Gastroesophageal sphincter (tissue), 3 donors: ENCODE results near the gene PUS1.

Experiments
- EP300 ChIP-seq: sonication (generic); formaldehyde crosslinking; IDR thresholded peaks from one replicate; pipeline ENCODE4 v1.6.1; 2017; ENCODE audit warnings: antibody characterized with exemption, mild to moderate bottlenecking
- POLR2AphosphoS5 ChIP-seq: sonication (generic); formaldehyde crosslinking; IDR thresholded peaks from one replicate; pipeline ENCODE4 v1.6.1; 2017; ENCODE audit warnings: antibody characterized with exemption
- TF ChIP-seq, protein P1 (sequence below), 4 experiments: fragments of 200-600 bp in 2 of 4; fragments of 450-650 bp in 2 of 4; sonication (generic) in 1 of 4; IDR thresholded peaks; one replicate each; pipeline ENCODE4 v1.5.1; 2017 to 2019; ENCODE audit warnings: antibody characterized with exemption in 4 of 4, mild to moderate bottlenecking in 2 of 4, moderate library complexity in 2 of 4

- TF ChIP-seq, protein P1, sequence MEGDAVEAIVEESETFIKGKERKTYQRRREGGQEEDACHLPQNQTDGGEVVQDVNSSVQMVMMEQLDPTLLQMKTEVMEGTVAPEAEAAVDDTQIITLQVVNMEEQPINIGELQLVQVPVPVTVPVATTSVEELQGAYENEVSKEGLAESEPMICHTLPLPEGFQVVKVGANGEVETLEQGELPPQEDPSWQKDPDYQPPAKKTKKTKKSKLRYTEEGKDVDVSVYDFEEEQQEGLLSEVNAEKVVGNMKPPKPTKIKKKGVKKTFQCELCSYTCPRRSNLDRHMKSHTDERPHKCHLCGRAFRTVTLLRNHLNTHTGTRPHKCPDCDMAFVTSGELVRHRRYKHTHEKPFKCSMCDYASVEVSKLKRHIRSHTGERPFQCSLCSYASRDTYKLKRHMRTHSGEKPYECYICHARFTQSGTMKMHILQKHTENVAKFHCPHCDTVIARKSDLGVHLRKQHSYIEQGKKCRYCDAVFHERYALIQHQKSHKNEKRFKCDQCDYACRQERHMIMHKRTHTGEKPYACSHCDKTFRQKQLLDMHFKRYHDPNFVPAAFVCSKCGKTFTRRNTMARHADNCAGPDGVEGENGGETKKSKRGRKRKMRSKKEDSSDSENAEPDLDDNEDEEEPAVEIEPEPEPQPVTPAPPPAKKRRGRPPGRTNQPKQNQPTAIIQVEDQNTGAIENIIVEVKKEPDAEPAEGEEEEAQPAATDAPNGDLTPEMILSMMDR (IDR thresholded peaks at IDR 0.05): no peak
- no peak for TF ChIP-seq EP300
- no peak for TF ChIP-seq POLR2AphosphoS5
Measured at GRCh38 chr12:131982041-131982440, 53.0 kb downstream of the PUS1 start.
